IPS-15b (cell line): ENCODE data around the gene NSD2.

Experiments
- H3K27me3 ChIP-seq: one replicate; pipeline ENCODE4 v1.6.1; 2013; ENCODE audit warnings: low read length; ENCODE audit not compliant: control insufficient read depth, insufficient read depth
- H3K36me3 ChIP-seq: one replicate; pipeline ENCODE4 v1.6.1; 2013; ENCODE audit warnings: low read length; ENCODE audit not compliant: control insufficient read depth, insufficient read depth
- H3K4me1 ChIP-seq: one replicate; pipeline ENCODE4 v1.6.1; 2013; ENCODE audit warnings: mild to moderate bottlenecking, low read length; ENCODE audit not compliant: control insufficient read depth, insufficient read depth
- H3K4me3 ChIP-seq: one replicate; pipeline ENCODE4 v1.5.1; 2013; ENCODE audit warnings: low read depth, low read length
- H3K9ac ChIP-seq: one replicate; pipeline ENCODE4 v1.6.1; 2013; ENCODE audit warnings: low read depth, mild to moderate bottlenecking, low read length
- H3K9me3 ChIP-seq: one replicate; pipeline ENCODE4 v1.6.1; 2013; ENCODE audit warnings: mild to moderate bottlenecking, low read length; ENCODE audit not compliant: control insufficient read depth, insufficient read depth

NSD2 gene

DNA sequence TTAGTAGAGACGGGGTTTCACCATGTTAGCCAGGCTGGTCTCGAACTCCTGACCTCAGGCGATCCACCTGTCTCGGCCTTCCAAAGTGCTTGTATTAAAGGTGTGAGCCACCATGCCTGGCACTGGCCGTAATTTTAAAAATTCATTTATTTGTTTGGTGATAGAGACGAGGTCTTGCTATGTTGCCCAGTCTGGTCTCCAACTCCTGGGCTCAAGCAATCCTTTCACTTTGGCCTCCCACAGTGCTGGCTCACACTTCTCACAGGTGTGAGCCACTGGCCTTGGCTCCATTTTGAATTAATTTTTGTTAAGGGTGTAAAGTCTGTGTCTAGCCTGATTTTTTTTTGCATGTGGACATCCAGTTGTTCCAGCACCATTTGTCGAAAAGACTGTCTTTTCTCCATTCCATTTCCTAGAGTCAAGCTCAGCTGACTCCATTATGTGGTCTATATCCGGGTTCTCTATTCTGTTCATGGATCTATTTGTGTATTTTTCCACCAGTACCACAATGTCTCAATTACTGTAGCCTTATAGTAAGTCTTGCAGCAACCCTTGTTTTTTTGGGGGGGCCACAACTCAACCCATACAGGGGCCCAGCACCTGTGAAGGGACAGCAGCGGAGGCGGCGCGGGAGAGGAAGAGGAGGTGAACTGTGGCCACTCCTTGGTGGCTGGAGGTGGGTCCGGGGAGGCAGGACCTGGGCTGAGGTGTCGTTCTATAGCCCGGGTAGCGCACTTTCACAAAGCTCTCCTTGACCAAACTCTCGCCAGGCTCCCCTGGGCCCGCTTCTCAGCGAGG is 1.5 kb upstream of the NSD2 start:
- H3K27me3 ChIP-seq: peaks cover 48% of the 10 kb centered on the region
- H3K4me3 ChIP-seq: peak overlapping the region; percentile 75
- H3K9ac ChIP-seq: no peak overlapping the region
- H3K4me1 ChIP-seq: peaks cover 5% of the 10 kb centered on the region
- H3K9me3 ChIP-seq: no peaks in the 10 kb centered on the region
- no peaks in the 10 kb centered on the region for H3K36me3 ChIP-seq

- H3K27me3 ChIP-seq: peaks cover 43% of the 10 kb centered on the region
- peak overlapping the region; percentile 85 for H3K9ac ChIP-seq
- H3K4me3 ChIP-seq: peak overlapping the region; percentile 75
- no peaks in the 10 kb centered on the region for H3K9me3 ChIP-seq
- H3K36me3 ChIP-seq: no peaks in the 10 kb centered on the region
- H3K4me1 ChIP-seq: peaks cover 5% of the 10 kb centered on the region
Observed at GRCh38 chr4:1870328-1870577, 940 bp upstream of the NSD2 start.

- H3K27me3 ChIP-seq: peaks cover 30% of the 10 kb centered on the region
- H3K4me1 ChIP-seq: peaks cover 5% of the 10 kb centered on the region
- no peak overlapping the region for H3K9ac ChIP-seq
Observed at GRCh38 chr4:1871471-1872021, 353 bp downstream of the NSD2 start.

GRCh38 chr4:1872870-1873269 is 1.7 kb downstream of the NSD2 start:
- Histone ChIP-seq H3K4me1 (peaks cover 5% of the 10 kb centered on the region), H3K36me3 (no peaks in the 10 kb centered on the region), H3K9ac (no peak overlapping the region), H3K9me3 (no peaks in the 10 kb centered on the region), H3K4me3 (peak overlapping the region; percentile 9), H3K27me3 (peaks cover 17% of the 10 kb centered on the region)

More at GRCh38 chr4:1871471-1872021, 353 bp downstream of the NSD2 start:
- no peaks in the 10 kb centered on the region for H3K9me3 ChIP-seq
- peak overlapping the region; percentile 65 for H3K4me3 ChIP-seq
- no peaks in the 10 kb centered on the region for H3K36me3 ChIP-seq

GRCh38 chr4:1873291-1873690 is 2.1 kb downstream of the NSD2 start:
- H3K36me3 ChIP-seq: no peaks in the 10 kb centered on the region
- H3K9me3 ChIP-seq: no peaks in the 10 kb centered on the region
- H3K4me3 ChIP-seq: no peak overlapping the region
- no peak overlapping the region for H3K9ac ChIP-seq
- peaks cover 13% of the 10 kb centered on the region for H3K27me3 ChIP-seq
- peaks cover 5% of the 10 kb centered on the region for H3K4me1 ChIP-seq

GRCh38 chr4:1873776-1874175 is 2.6 kb downstream of the NSD2 start:
- no peaks in the 10 kb centered on the region for H3K9me3 ChIP-seq
- H3K9ac ChIP-seq: no peak overlapping the region
- no peak overlapping the region for H3K4me3 ChIP-seq
- peaks cover 5% of the 10 kb centered on the region for H3K4me1 ChIP-seq
- H3K36me3 ChIP-seq: no peaks in the 10 kb centered on the region
- peaks cover 8% of the 10 kb centered on the region for H3K27me3 ChIP-seq

GRCh38 chr4:1874201-1874600 is 3.0 kb downstream of the NSD2 start:
- H3K4me1 ChIP-seq: peaks cover 5% of the 10 kb centered on the region
- H3K36me3 ChIP-seq: no peaks in the 10 kb centered on the region
- H3K4me3 ChIP-seq: no peak overlapping the region
- H3K9me3 ChIP-seq: no peaks in the 10 kb centered on the region
- H3K27me3 ChIP-seq: peaks cover 4% of the 10 kb centered on the region
- H3K9ac ChIP-seq: no peak overlapping the region

GRCh38 chr4:1879485-1879884 is 8.3 kb downstream of the NSD2 start:
- no peak overlapping the region for H3K9ac ChIP-seq
- no peaks in the 10 kb centered on the region for H3K9me3 ChIP-seq
- peaks cover under 1% of the 10 kb centered on the region for H3K4me1 ChIP-seq
- no peaks in the 10 kb centered on the region for H3K27me3 ChIP-seq
- H3K36me3 ChIP-seq: no peaks in the 10 kb centered on the region
- H3K4me3 ChIP-seq: no peak overlapping the region

GRCh38 chr4:1880332-1880731 is 9.1 kb downstream of the NSD2 start:
- H3K9ac ChIP-seq: no peak overlapping the region
- H3K4me1 ChIP-seq: no peaks in the 10 kb centered on the region
- H3K9me3 ChIP-seq: no peaks in the 10 kb centered on the region
- no peaks in the 10 kb centered on the region for H3K36me3 ChIP-seq
- H3K4me3 ChIP-seq: no peak overlapping the region
- H3K27me3 ChIP-seq: no peaks in the 10 kb centered on the region

- H3K4me1 ChIP-seq: no peaks in the 10 kb centered on the region
- H3K9me3 ChIP-seq: no peaks in the 10 kb centered on the region
- no peaks in the 10 kb centered on the region for H3K36me3 ChIP-seq
- H3K9ac ChIP-seq: no peak overlapping the region
- no peaks in the 10 kb centered on the region for H3K27me3 ChIP-seq
- no peak overlapping the region for H3K4me3 ChIP-seq
Observed at GRCh38 chr4:1882850-1883271, 11.7 kb downstream of the NSD2 start.

- Histone ChIP-seq H3K27me3 (no peaks in the 10 kb centered on the region), H3K9me3 (no peaks in the 10 kb centered on the region)
Observed at GRCh38 chr4:1883583-1883982, 12.4 kb downstream of the NSD2 start.

DNA sequence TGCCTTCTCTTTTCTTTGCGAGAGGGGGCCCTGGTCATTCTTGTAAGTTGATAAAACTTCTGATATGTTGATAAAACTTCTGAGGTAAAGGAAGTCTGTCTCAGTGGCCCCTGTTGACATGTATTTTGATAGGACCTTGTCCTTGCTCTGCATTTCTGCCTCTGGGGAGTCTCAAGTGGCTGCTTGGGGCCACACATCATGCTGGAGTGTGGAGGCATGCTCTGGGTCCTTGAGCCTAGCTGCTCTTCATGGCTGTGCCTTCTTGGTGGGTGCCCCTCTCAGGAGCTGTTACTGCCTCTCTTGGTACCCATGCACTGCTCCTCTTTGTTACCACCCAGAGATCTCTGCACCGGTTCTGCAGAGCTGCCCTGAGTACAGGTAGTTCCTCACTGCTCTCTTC is 14.2 kb downstream of the NSD2 start:
- H3K36me3 ChIP-seq: no peaks in the 10 kb centered on the region
- no peaks in the 10 kb centered on the region for H3K9me3 ChIP-seq
- no peaks in the 10 kb centered on the region for H3K27me3 ChIP-seq
- H3K9ac ChIP-seq: no peak overlapping the region
- H3K4me3 ChIP-seq: no peak overlapping the region
- no peaks in the 10 kb centered on the region for H3K4me1 ChIP-seq

More at GRCh38 chr4:1883583-1883982, 12.4 kb downstream of the NSD2 start:
- H3K9ac ChIP-seq: no peak overlapping the region
- H3K4me1 ChIP-seq: no peaks in the 10 kb centered on the region
- H3K4me3 ChIP-seq: no peak overlapping the region
- no peaks in the 10 kb centered on the region for H3K36me3 ChIP-seq
